HG02759 (cell line): Measurements from ENCODE around the gene CNDP1.

Experiments
- ATAC-seq: cut with Tn5 transposase; IDR thresholded peaks from one replicate; pipeline ENCODE4 v1.9.1; 2021; ENCODE audit warnings: mild to moderate bottlenecking, moderate library complexity; ENCODE audit not compliant: unreplicated experiment

Gene CNDP1

DNA sequence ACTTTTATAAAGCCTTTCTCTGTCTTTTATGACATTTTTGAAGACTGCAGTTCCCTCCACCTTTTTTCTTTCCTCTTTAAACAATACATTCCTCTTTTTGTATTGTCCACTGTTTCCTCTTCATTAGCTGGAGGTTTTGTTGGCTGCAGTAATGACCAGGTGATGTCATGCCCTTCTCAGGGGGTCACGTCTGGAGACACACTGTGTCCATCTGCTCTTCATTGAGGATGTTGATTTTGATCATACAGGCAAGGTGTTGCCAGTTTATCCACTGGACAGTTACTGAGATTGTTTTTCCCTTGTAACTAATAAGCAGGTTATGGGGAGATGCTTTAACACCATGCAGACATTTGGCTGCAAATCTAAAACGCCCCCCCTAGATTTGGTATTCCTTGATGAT, 83.2 kb downstream of the CNDP1 start:
- ATAC-seq, result no peak

- no peak for ATAC-seq
Measured at GRCh38 chr18:74622072-74622471, 87.8 kb downstream of the CNDP1 start.

GRCh38 chr18:74623047-74623816, 88.9 kb downstream of the CNDP1 start:
- ATAC-seq, result no peak

- ATAC-seq, result no peak
Measured at GRCh38 chr18:74624466-74624865, 90.2 kb downstream of the CNDP1 start.

GRCh38 chr18:74625157-74625556, 90.9 kb downstream of the CNDP1 start:
- ATAC-seq, result no peak

- ATAC-seq, result no peak
Measured at GRCh38 chr18:74626049-74626874, 92.0 kb downstream of the CNDP1 start.

GRCh38 chr18:74630804-74631203, 96.5 kb downstream of the CNDP1 start:
- no peak for ATAC-seq

DNA sequence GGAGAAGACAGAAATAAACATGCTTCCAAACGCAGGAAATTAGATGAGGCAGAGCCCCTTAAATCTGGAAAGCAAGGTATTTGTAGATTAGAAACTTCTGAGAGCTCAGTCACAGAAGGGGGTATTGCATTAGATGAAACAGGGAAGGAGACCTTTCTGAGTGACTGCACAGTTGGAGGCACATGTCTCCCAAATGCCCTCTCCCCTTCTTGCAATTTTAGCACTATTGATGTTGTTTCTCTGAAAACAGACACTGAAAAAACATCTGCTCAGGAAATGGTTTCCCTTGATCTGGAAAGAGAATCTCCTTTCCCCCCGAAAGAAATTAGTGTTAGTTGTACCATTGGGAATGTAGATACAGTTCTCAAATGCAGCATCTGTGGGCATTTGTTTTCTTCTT, 96.9 kb downstream of the CNDP1 start:
- no peak for ATAC-seq

DNA sequence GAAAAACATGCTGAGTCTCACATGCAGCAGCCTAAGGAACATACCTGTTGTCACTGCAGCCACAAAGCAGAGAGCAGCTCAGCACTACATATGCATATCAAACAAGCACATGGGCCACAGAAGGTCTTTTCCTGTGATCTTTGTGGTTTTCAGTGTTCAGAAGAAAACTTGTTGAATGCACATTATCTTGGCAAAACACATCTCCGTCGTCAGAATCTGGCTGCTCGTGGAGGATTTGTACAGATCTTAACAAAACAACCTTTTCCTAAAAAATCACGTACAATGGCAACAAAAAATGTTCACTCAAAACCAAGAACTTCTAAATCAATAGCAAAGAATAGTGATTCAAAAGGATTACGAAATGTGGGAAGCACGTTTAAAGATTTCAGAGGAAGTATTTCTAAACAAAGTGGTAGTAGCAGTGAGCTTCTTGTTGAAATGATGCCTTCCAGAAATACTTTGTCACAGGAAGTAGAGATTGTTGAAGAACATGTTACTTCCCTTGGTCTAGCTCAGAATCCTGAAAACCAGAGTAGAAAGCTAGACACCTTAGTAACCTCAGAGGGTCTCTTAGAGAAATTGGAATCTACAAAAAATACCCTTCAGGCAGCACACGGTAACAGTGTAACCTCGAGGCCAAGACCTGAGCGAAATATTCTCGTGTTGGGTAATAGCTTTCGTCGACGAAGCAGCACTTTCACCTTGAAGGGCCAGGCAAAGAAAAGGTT, 97.5 kb downstream of the CNDP1 start:
- ATAC-seq, result no peak

DNA sequence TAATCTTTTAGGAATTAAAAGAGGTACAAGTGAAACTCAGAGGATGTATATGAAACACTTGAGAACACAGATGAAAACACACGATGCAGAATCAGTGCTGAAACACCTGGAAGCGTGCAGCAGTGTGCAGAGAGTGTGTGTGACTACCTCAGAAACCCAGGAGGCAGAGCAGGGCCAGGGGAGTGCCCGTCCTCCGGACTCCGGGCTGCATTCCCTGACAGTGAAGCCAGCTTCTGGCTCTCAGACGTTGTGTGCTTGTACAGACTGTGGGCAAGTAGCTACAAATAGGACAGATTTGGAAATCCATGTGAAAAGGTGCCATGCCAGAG, 98.0 kb downstream of the CNDP1 start:
- ATAC-seq, result no peak

DNA sequence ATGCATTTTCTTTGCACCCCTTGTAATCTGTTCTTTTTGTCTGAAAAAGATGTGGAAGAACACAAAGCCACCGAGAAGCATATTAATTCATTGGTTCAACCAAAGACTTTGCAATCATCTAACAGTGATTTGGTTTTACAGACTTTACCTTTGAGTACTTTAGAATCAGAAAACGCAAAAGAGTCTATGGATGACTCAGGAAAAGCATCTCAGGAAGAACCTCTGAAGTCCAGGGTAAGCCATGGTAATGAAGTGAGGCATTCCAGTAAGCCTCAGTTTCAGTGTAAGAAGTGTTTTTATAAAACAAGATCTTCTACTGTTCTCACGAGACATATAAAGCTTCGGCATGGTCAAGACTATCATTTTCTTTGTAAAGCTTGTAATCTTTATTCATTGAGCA, 98.6 kb downstream of the CNDP1 start:
- no peak for ATAC-seq

- no peak for ATAC-seq
Measured at GRCh38 chr18:74633652-74634352, 99.5 kb downstream of the CNDP1 start.

- ATAC-seq, result no peak
Measured at GRCh38 chr18:74635224-74635975, 101.1 kb downstream of the CNDP1 start.
